ENCODE data around the gene SLC39A5.
"Not testable (repeated sequence)": the region's sequence is repeated elsewhere in the genome, so short reads cannot be mapped to it uniquely, and the experiment has no call there.

SLC39A5 gene

GRCh38 chr12:56229916-56230431 lies at the start of gene SLC39A5:
TSS of gene SLC39A5 (plus strand) at chr12:56230051. CDS start at chr12:56231275, 1,224 bp downstream.
- DNase-seq, result no peak

- no peak for DNase-seq
Measured at GRCh38 chr12:56186957-56187356, 42.9 kb upstream of the SLC39A5 start.

GRCh38 chr12:56188131-56188777 lies 41.6 kb upstream of the SLC39A5 start:
- DNase-seq, result no peak

- no peak for DNase-seq
Measured at GRCh38 chr12:56188778-56189098, 41.1 kb upstream of the SLC39A5 start.

- peak; percentile 61 for DNase-seq
Measured at GRCh38 chr12:56189099-56189917, 40.5 kb upstream of the SLC39A5 start, which contains the start of gene SMARCC2. TSS of gene SMARCC2 (minus strand) at chr12:56189483. CDS start at chr12:56189461, 22 bp downstream.

GRCh38 chr12:56189918-56190694 lies 39.7 kb upstream of the SLC39A5 start:
- DNase-seq, result peak; percentile 82

- no peak for DNase-seq
Measured at GRCh38 chr12:56190695-56191155, 39.1 kb upstream of the SLC39A5 start.

- DNase-seq, result no peak
Measured at GRCh38 chr12:56192582-56192981, 37.3 kb upstream of the SLC39A5 start.

GRCh38 chr12:56193025-56193578 lies 36.7 kb upstream of the SLC39A5 start:
- peak; percentile 33 for DNase-seq

- not testable (repeated sequence) for DNase-seq
Measured at GRCh38 chr12:56196818-56197550, 32.9 kb upstream of the SLC39A5 start.

GRCh38 chr12:56197921-56198635 lies 31.8 kb upstream of the SLC39A5 start:
- DNase-seq, result no peak

GRCh38 chr12:56198836-56199235 lies 31.0 kb upstream of the SLC39A5 start:
- DNase-seq, result no peak

- no peak for DNase-seq
Measured at GRCh38 chr12:56202366-56202765, 27.5 kb upstream of the SLC39A5 start.

- no peak for DNase-seq
Measured at GRCh38 chr12:56202838-56203237, 27.0 kb upstream of the SLC39A5 start.

- DNase-seq, result no peak
Measured at GRCh38 chr12:56204275-56204674, 25.6 kb upstream of the SLC39A5 start.

GRCh38 chr12:56205445-56205844 lies 24.4 kb upstream of the SLC39A5 start:
- no peak for DNase-seq

- DNase-seq, result no peak
Measured at GRCh38 chr12:56206452-56207166, 23.2 kb upstream of the SLC39A5 start.

GRCh38 chr12:56208006-56208405 lies 21.8 kb upstream of the SLC39A5 start:
- no peak for DNase-seq

- DNase-seq, result no peak
Measured at GRCh38 chr12:56212361-56212760, 17.5 kb upstream of the SLC39A5 start.

- DNase-seq, result no peak
Measured at GRCh38 chr12:56213878-56214277, 16.0 kb upstream of the SLC39A5 start.

- DNase-seq, result no peak
Measured at GRCh38 chr12:56216461-56216860, 13.4 kb upstream of the SLC39A5 start.
